Pancreas (tissue), 10 donors: ENCODE data around the gene NFIA. TPM values are rescaled to one million over a fixed set of nuclear protein-coding genes. Genes with fewer than 3 reads are reported as not detected.

Source experiments
- ATAC-seq, 4 donors: fragments of 200-7000 bp; cut with Tn5 transposase; one replicate each; pipeline versions ENCODE4 v1.8.0 to v1.9.1; 2020; ENCODE audit warnings: mild to moderate bottlenecking in 4 of 4, moderate library complexity in 4 of 4
- DNase-seq, 6 donors: peaks; one replicate each; pipeline ENCODE4 v3.0.0-alpha.2; 2020
- FAIRE-seq: peaks from 2 replicates; lab custom pipeline; 2012; peaks lifted over from hg19 to GRCh38; lab: Jason Lieb, UNC
- H3K27ac ChIP-seq, 4 donors: fragments of 200-600 bp; sonication (generic); 1 replicate in 3 of 4; 2 replicates in 1 of 4; pipeline versions ENCODE4 v1.5.0 to v1.8.0; 2020
- H3K27me3 ChIP-seq, 4 donors: fragments of 200-600 bp; one replicate each; pipeline ENCODE4 v1.8.0; 2021
- H3K36me3 ChIP-seq, 3 donors: fragments of 200-600 bp; sonication (generic) in 1 of 3; one replicate each; pipeline versions ENCODE4 v1.5.0 to v1.8.0; 2020 to 2021
- H3K4me1 ChIP-seq, 3 donors: fragments of 200-600 bp; one replicate each; pipeline ENCODE4 v1.8.0; 2021
- H3K4me3 ChIP-seq, 4 donors: fragments of 200-600 bp; sonication (generic) in 2 of 4; one replicate each; pipeline versions ENCODE4 v1.5.0 to v1.8.0; 2020 to 2021
- H3K9me3 ChIP-seq, 4 donors: fragments of 200-600 bp; one replicate each; pipeline ENCODE4 v1.8.0; 2021
- WGBS, 2 donors: extraction: QIAGEN DNeasy Blood & Tissue Kit; methylation state at CpG; one replicate each; pipeline ENCODE4 v1.1.7; 2013; 5-methylcytosine and 5-hydroxymethylcytosine counted together
- intact Hi-C, 3 donors: fragments of 100-400 bp; cut with DNase I; formaldehyde crosslinking; loops; one replicate each; pipeline versions ENCODE4 v1.11.1 to v1.14.2; 2022
- polyA plus RNA-seq, 2 donors: library from polyadenylated mRNA; stranded (reverse); fragments of 200-250 nt; gene quantifications; one replicate each; pipeline ENCODE4 v1.2.3, GENCODE V29; 2013
- total RNA-seq, 6 donors: library from RNA; stranded (reverse); fragmentation: NEBNext Ultra II Directional in 4 of 6; extraction: Animal tissue kit (Norgen Biotek cat#: 25700) in 4 of 6; gene quantifications; one replicate each; pipeline versions ENCODE4 v1.2.1 to v1.2.4, GENCODE V29; 2021 to 2023
- TF ChIP-seq, protein P1 (sequence below), 4 donors: fragments of 200-600 bp; sonication (generic) in 3 of 4; IDR thresholded peaks; one replicate each; pipeline versions ENCODE4 v1.5.0 to v1.8.0; 2021; ENCODE audit warnings: antibody characterized with exemption in 4 of 4
- donor health status: healthy with polysubstance abuse.
- donor health status: DM: no; HTN: no; CAD: no; lungs with moderate emphysema.
- donor health status: DM: no; HTN: no; CAD: no.
- donor health status: control.
- donor health status: control.
- donor health status: Bipolar disorder and iron deficiency.
- donor health status: DM: yes; HTN: yes; CAD: no.
- donor health status: DM: no; HTN: no; CAD: no.
- donor health status: DM: no; HTN: no; CAD: no.
- donor health status: DM: yes; HTN: yes; CAD: no.

NFIA gene
- total and polyA plus RNA-seq, 8 donors, result 4.9 to 48.1 (median 30.2) TPM

DNA sequence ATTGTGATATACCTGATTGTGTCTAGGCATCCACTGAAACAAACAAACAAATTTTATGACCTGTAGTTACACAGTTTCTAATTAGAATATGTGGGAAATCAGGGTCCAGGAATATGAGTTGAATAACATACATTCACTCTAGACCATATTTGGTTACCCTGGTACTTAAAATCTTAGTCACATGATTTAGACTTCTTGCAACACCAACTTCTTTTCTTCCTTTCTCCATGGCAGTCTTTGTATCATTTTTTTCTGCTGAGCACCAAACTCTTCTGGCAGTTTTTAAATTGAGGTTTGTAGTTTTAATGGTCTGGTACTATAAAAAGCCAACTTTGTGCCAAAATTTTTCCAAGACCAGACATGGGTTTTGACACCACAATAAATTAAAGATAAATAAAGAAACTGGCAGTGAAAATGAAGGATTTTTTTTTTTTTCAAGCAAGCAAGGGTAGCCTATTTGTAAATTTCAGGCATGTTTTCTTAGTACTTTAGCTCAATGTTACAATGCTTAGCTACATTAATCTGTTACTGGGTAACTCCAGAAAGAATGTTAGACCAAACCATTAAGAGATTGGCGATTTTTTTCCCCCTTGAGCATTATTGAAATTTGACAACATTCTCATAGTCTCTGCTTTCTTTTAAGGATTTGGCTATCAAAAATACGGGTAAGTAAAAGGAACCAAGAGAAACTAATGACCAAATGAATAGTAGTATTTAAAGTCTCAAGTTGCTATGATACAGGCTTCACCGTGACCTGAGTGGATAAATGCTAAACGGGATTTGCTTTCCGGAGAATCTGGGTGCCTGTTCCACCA lies 108.5 kb downstream of the NFIA start:
- Histone ChIP-seq H3K4me1 (peaks cover 9 to 33% (median 15%) of the 10 kb centered on the region in 3 donors), H3K27ac (peak overlapping the region in 1 of 4 donors; percentile 21), H3K9me3 (no peaks in the 10 kb centered on the region), H3K36me3 (no peaks in the 10 kb centered on the region), H3K4me3 (no peak overlapping the region), H3K27me3 (no peaks in the 10 kb centered on the region)
- ATAC-seq (peak in 2 of 4 donors; percentile 26 to 27), DNase-seq (no peak), FAIRE-seq (no peak)
- intact Hi-C loops, result no loop called here
- TF ChIP-seq, protein P1, sequence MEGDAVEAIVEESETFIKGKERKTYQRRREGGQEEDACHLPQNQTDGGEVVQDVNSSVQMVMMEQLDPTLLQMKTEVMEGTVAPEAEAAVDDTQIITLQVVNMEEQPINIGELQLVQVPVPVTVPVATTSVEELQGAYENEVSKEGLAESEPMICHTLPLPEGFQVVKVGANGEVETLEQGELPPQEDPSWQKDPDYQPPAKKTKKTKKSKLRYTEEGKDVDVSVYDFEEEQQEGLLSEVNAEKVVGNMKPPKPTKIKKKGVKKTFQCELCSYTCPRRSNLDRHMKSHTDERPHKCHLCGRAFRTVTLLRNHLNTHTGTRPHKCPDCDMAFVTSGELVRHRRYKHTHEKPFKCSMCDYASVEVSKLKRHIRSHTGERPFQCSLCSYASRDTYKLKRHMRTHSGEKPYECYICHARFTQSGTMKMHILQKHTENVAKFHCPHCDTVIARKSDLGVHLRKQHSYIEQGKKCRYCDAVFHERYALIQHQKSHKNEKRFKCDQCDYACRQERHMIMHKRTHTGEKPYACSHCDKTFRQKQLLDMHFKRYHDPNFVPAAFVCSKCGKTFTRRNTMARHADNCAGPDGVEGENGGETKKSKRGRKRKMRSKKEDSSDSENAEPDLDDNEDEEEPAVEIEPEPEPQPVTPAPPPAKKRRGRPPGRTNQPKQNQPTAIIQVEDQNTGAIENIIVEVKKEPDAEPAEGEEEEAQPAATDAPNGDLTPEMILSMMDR (IDR thresholded peaks at IDR 0.05), result no peak
- 64 to 69% methylated on average over 5 of the region's 5 CpGs for WGBS, 2 donors

DNA sequence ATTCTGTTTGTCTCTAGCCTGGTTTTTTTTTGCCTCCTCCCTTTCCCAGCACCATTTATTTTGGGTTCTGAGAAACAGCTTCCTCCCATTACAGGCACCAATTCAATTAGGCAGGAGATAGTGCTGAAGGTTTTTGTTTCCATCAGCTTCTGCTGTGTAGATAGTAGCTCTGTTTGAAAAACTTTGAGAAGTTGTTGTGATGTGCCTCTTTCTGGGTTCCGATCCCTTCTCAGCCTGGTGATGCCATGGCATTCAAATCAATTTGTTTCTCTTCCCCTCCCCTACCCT lies 109.0 kb downstream of the NFIA start:
- Histone ChIP-seq H3K27ac (peak overlapping the region in 1 of 4 donors; percentile 21), H3K4me1 (peaks cover 9 to 35% (median 9%) of the 10 kb centered on the region in 3 donors), H3K9me3 (no peaks in the 10 kb centered on the region), H3K27me3 (no peaks in the 10 kb centered on the region), H3K36me3 (no peaks in the 10 kb centered on the region), H3K4me3 (no peak overlapping the region)
- TF ChIP-seq, protein P1 (IDR thresholded peaks at IDR 0.05), result no peak
- no peak for FAIRE-seq
- intact Hi-C loops, result no loop called here
- ATAC-seq, result no peak
- 100% methylated on average over 1 of the region's 1 CpG for WGBS, 2 donors
- no peak for DNase-seq

DNA sequence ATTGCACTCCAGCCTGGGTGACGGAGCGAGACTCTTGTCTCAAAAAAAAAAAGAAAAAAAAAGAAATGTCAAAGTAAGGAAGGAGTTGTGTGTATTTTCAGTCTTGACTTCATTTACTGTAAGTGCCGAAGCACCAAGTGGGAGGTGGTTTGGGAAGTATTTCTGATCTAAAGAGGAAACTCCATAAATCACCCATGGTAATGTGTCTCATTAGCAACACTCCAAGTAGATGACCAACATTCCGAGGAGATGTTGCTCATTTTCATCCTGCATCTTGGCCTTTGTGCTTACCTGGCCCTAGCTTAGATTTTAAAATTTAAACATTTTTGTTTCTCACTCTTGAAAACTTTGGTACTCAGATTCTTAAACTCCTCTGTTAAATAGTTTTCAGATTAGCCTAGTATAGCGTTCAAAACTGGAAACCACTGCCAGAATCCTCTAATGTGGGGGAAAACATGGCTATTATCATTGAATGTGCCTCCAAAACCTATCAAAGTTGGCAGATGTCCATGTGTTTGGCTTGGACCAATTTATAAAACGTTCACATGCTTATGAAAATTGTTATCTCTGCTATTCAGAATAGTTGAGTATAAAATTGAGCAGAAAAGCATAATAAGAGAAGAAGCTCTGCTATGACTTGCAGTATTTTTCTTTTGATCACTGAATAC lies 110.4 kb downstream of the NFIA start:
- FAIRE-seq (peak; percentile 37), ATAC-seq (peak in 2 of 4 donors; percentile 22 to 25), DNase-seq (no peak)
- Histone ChIP-seq H3K4me1 (peaks cover 8 to 30% (median 9%) of the 10 kb centered on the region in 3 donors), H3K4me3 (no peak overlapping the region), H3K27me3 (no peaks in the 10 kb centered on the region), H3K27ac (no peak overlapping the region), H3K36me3 (no peaks in the 10 kb centered on the region), H3K9me3 (no peaks in the 10 kb centered on the region)
- 64 to 66% methylated on average over 6 of the region's 6 CpGs for WGBS, 2 donors
- TF ChIP-seq, protein P1 (IDR thresholded peaks at IDR 0.05), result no peak
- intact Hi-C loops, result no loop called here

DNA sequence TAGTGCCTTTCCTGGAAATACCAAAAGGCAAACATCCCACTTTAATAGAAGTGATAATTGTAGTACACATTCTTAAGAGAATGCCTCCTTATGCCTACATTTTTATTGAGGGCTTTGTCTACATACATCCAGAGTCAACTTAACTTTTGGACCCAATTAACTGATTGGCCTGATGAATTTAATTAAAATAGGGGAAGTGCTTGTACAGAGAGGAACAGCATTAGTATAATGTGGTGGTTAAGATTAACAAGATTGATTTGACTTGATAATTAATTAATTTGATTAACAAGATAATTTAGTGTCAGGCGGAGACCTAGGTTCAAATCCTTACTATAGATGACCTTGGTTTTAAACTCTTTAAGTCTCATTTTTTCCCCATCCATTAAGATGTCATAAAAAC lies 111.4 kb downstream of the NFIA start:
- no peaks in the 10 kb centered on the region for H3K36me3 ChIP-seq
- no peak overlapping the region for H3K4me3 ChIP-seq
- H3K27ac ChIP-seq, result no peak overlapping the region
- H3K4me1 ChIP-seq, result peaks cover 9 to 30% (median 14%) of the 10 kb centered on the region in 3 donors
- H3K9me3 ChIP-seq, result no peaks in the 10 kb centered on the region
- ATAC-seq, result no peak
- 60 to 100% methylated on average over 1 of the region's 1 CpG for WGBS, 2 donors
- TF ChIP-seq, protein P1 (IDR thresholded peaks at IDR 0.05), result no peak
- H3K27me3 ChIP-seq, result no peaks in the 10 kb centered on the region
- no peak for DNase-seq
- FAIRE-seq, result no peak
- intact Hi-C loops, result no loop called here

DNA sequence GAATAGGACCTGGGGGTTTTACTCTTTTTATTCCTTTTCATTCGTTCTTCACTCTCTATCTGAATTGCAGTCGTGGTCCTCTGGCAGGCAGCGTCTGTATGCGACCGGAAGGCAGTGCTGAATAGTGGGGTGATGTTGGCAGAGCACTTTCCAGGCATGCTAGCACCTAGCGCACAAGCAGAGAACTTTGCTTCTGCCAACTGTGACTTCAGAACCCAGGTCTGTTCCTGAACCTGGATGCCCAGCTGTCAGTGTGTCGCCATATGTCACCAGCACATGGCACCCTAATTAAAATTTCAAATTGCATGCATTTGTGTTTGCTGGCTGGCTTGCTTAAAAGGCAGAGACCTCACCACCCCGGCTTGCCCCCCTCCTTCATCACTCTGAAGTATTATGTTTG lies 116.2 kb downstream of the NFIA start:
- H3K4me1 ChIP-seq, result peaks cover 0 to 19% (median 6%) of the 10 kb centered on the region in 3 donors
- no peak overlapping the region for H3K4me3 ChIP-seq
- no peaks in the 10 kb centered on the region for H3K36me3 ChIP-seq
- ATAC-seq (no peak), FAIRE-seq (no peak), DNase-seq (no peak)
- intact Hi-C loops, result no loop called here
- WGBS, 2 donors, result 86 to 89% methylated on average over 8 of the region's 8 CpGs
- no peaks in the 10 kb centered on the region for H3K27me3 ChIP-seq
- no peaks in the 10 kb centered on the region for H3K9me3 ChIP-seq
- no peak overlapping the region for H3K27ac ChIP-seq
- TF ChIP-seq, protein P1 (IDR thresholded peaks at IDR 0.05), result no peak
